KMS-11 (cell line): Measurements from ENCODE around the gene TFRC.
"Not testable (repeated sequence)": the region's sequence is repeated elsewhere in the genome, so short reads cannot be mapped to it uniquely, and the experiment has no call there.

Experiments
- H2AFZ ChIP-seq: fragments of 200-600 bp; sonication (generic); 2 replicates; pipeline ENCODE4 v1.6.1; 2016; ENCODE audit warnings: antibody characterized with exemption, mixed run types, low read depth
- H3K27ac ChIP-seq: fragments of 200-600 bp; sonication (generic); 2 replicates; pipeline ENCODE4 v1.6.1; 2016; ENCODE audit warnings: mild to moderate bottlenecking, mixed run types
- H3K27me3 ChIP-seq: fragments of 200-600 bp; sonication (generic); 2 replicates; pipeline ENCODE4 v1.6.1; 2017; ENCODE audit warnings: mild to moderate bottlenecking, low read depth, mixed run types, moderate library complexity; ENCODE audit not compliant: insufficient read depth
- H3K36me3 ChIP-seq: fragments of 200-600 bp; sonication (generic); 2 replicates; pipeline ENCODE4 v1.6.1; 2017; ENCODE audit warnings: mild to moderate bottlenecking, mixed run types; ENCODE audit not compliant: insufficient read depth
- H3K4me1 ChIP-seq: fragments of 200-600 bp; sonication (generic); 2 replicates; pipeline ENCODE4 v1.6.1; 2016; ENCODE audit warnings: mild to moderate bottlenecking, low read depth, mixed run types; ENCODE audit not compliant: poor library complexity, severe bottlenecking
- H3K4me2 ChIP-seq: fragments of 200-600 bp; sonication (generic); 2 replicates; pipeline ENCODE4 v1.7.0; 2016; ENCODE audit warnings: mild to moderate bottlenecking, mixed run types
- H3K4me3 ChIP-seq: fragments of 200-600 bp; sonication (generic); IDR thresholded peaks from 2 replicates; pipeline ENCODE4 v1.6.1; 2017; ENCODE audit warnings: low read depth, low read length, mixed read lengths; ENCODE audit not compliant: insufficient read depth
- H3K79me2 ChIP-seq: fragments of 200-600 bp; sonication (generic); 2 replicates; pipeline ENCODE4 v1.6.1; 2016; ENCODE audit warnings: low read depth, mixed run types; ENCODE audit not compliant: insufficient read depth
- H3K9ac ChIP-seq: fragments of 200-600 bp; sonication (generic); 2 replicates; pipeline ENCODE4 v1.6.1; 2016; ENCODE audit warnings: mild to moderate bottlenecking, mixed run types
- H4K20me1 ChIP-seq: fragments of 200-600 bp; sonication (generic); 2 replicates; pipeline ENCODE4 v1.6.1; 2016; ENCODE audit warnings: mild to moderate bottlenecking, mixed run types; ENCODE audit not compliant: insufficient read depth
- TF ChIP-seq, protein P1 (sequence below): fragments of 200-600 bp; sonication (generic); conservative IDR thresholded peaks from 2 replicates; pipeline ENCODE4 v1.6.1; 2017; ENCODE audit warnings: low read depth, mild to moderate bottlenecking, antibody characterized with exemption, low read length, moderate library complexity, mixed read lengths

TFRC gene

DNA sequence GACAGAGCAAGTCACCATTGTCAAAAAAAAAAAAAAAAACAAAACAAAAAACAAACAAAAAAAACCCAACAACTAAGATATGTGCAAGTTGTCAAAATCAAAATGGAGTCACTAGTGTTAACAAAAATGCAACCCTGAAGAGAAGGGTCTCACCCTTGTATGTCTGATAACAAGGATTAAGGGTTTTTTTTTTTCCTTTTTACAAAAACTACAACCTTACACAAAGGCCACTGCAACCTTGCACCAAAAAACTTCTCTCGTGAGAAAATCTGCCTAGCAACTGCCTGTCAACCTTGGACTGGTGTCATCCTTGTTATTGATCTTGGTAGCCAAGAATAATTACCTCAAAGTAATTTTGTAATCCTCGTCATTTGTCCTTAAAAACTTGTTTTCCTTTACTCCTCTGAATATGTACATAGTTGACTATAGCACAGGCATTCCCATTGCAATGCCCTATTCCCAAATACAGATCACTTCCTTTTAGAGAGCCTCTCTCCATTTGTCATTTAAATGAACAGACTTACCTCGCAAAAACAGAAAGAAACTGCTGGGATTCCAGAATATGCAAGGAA lies 24.0 kb downstream of the TFRC start:
- Histone ChIP-seq H3K27ac (no peak overlapping the region; the same call in 1 of the 2 replicates), H3K9ac (no peak overlapping the region), H3K36me3 (peaks cover 67% of the 10 kb centered on the region; the same call in 1 of the 2 replicates)

DNA sequence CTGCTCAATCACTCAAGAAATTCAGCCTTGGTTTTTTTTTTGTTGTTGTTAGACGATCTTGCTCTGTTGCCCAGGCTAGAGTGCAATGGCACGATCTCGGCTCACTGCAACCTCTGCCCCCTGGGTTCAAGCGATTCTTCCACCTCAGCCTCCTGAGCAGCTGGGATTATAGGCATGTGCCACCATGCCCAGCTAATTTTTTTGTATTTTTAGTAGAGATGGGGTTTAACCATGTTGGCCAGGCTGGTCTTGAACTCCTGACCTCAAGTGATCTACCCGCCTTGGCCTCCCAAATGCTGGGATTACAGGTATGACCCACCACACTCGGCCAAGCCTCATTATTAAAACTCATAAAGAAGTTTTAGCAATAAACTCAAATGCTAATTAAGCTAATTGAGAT lies 25.5 kb downstream of the TFRC start:
- H3K36me3 ChIP-seq, result peaks cover 53% of the 10 kb centered on the region; the same call in 1 of the 2 replicates
- H4K20me1 ChIP-seq, H3K9ac ChIP-seq, H3K4me2 ChIP-seq, H2AFZ ChIP-seq, H3K79me2 ChIP-seq, H3K27ac ChIP-seq, H3K4me3 ChIP-seq, H3K27me3 ChIP-seq, H3K4me1 ChIP-seq: not testable (repeated sequence)

More for the DNA sequence above, 24.0 kb downstream of the TFRC start:
- no peaks in the 10 kb centered on the region for H4K20me1 ChIP-seq
- H3K79me2 ChIP-seq, result no peaks in the 10 kb centered on the region; the same call in 1 of the 2 replicates
- TF ChIP-seq, protein P1, sequence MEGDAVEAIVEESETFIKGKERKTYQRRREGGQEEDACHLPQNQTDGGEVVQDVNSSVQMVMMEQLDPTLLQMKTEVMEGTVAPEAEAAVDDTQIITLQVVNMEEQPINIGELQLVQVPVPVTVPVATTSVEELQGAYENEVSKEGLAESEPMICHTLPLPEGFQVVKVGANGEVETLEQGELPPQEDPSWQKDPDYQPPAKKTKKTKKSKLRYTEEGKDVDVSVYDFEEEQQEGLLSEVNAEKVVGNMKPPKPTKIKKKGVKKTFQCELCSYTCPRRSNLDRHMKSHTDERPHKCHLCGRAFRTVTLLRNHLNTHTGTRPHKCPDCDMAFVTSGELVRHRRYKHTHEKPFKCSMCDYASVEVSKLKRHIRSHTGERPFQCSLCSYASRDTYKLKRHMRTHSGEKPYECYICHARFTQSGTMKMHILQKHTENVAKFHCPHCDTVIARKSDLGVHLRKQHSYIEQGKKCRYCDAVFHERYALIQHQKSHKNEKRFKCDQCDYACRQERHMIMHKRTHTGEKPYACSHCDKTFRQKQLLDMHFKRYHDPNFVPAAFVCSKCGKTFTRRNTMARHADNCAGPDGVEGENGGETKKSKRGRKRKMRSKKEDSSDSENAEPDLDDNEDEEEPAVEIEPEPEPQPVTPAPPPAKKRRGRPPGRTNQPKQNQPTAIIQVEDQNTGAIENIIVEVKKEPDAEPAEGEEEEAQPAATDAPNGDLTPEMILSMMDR, result no peak
- no peak overlapping the region for H2AFZ ChIP-seq
- H3K4me2 ChIP-seq, result no peak overlapping the region
- no peaks in the 10 kb centered on the region for H3K4me1 ChIP-seq
- no peak overlapping the region for H3K4me3 ChIP-seq
- H3K27me3 ChIP-seq, result no peaks in the 10 kb centered on the region

- Histone ChIP-seq H2AFZ (no peak overlapping the region), H3K4me3 (no peak overlapping the region), H3K4me2 (no peak overlapping the region), H3K4me1 (no peaks in the 10 kb centered on the region), H3K27ac (no peak overlapping the region), H3K27me3 (no peaks in the 10 kb centered on the region), H3K79me2 (no peaks in the 10 kb centered on the region; the same call in 1 of the 2 replicates), H4K20me1 (no peaks in the 10 kb centered on the region), H3K9ac (no peak overlapping the region), H3K36me3 (peaks cover 52% of the 10 kb centered on the region; the same call in 1 of the 2 replicates)
- TF ChIP-seq, protein P1, result no peak
Measured at GRCh38 chr3:196055683-196056270, 26.1 kb downstream of the TFRC start.

DNA sequence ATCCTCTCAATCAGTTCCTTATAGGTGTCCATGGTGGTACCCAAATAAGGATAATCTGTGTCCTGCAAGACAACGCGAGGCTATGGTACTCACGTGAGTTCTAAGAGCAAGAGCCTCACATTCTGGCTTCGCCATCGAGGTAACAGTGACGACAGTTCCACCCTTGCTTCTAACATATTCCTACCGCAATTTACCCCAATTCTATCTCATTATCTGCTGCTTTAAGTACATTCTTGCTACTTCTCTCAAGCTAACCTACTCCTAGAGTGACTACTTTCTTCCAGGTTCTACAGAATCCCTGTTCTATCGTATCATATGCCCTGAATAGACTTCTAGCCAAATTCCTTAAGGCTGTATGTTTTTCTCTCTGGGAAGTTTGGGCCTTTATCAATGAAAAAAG lies 26.6 kb downstream of the TFRC start:
- Histone ChIP-seq H3K27ac (no peak overlapping the region), H3K4me2 (no peak overlapping the region), H3K36me3 (peaks cover 56% of the 10 kb centered on the region; the same call in 1 of the 2 replicates), H3K9ac (no peak overlapping the region), H2AFZ (no peak overlapping the region), H3K4me1 (no peaks in the 10 kb centered on the region), H4K20me1 (no peaks in the 10 kb centered on the region), H3K27me3 (no peaks in the 10 kb centered on the region), H3K79me2 (no peaks in the 10 kb centered on the region; the same call in 1 of the 2 replicates), H3K4me3 (no peak overlapping the region)
- TF ChIP-seq, protein P1, result no peak

DNA sequence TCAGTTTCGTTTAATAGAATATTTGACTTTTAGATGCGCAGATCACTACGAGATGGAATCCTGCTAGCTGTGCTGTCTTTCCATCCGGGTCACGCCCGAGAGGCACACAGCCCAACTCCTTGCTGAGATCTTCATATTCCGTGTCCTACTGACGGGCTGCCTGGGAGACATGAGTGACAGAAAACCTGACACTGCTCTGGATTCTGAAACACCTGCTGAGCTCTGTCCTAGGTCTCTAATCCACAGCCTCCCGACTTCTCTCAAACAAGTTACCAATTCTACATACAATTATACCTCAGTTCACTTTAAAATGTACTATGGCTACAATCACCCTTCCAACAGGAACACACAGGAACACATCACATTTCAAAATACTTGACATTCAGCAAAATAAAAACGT lies 27.2 kb downstream of the TFRC start:
- TF ChIP-seq, protein P1, result no peak
- Histone ChIP-seq H3K9ac (no peak overlapping the region), H3K4me2 (no peak overlapping the region), H3K4me1 (no peaks in the 10 kb centered on the region), H3K36me3 (peaks cover 55% of the 10 kb centered on the region; the same call in 1 of the 2 replicates), H2AFZ (no peak overlapping the region), H3K27ac (no peak overlapping the region), H3K27me3 (no peaks in the 10 kb centered on the region), H3K4me3 (no peak overlapping the region), H3K79me2 (no peaks in the 10 kb centered on the region; the same call in 1 of the 2 replicates), H4K20me1 (no peaks in the 10 kb centered on the region)
